GM18499 (cell line): ENCODE measurements around the gene LHX1.

Source experiments
- ATAC-seq: cut with Tn5 transposase; IDR thresholded peaks from one replicate; pipeline ENCODE4 v1.9.1; 2021; ENCODE audit warnings: moderate number of reproducible peaks; ENCODE audit not compliant: insufficient read depth, unreplicated experiment

Gene LHX1

DNA sequence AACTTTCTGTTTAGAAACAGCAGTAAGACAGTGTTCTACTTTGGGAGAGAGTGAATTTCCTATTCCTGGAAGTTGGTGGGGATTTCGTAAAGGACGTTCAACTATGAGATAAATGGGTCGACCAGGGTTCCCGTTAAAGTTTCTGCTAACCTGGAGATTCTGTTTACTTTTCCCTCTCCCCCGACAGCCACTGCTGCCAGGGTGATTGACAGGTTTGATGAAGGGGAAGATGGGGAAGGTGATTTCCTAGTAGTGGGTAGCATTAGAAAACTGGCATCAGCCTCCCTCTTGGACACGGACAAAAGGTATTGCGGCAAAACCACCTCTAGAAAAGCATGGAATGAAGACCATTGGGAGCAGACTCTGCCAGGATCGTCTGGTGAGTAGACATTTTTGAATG, 12.8 kb downstream of the LHX1 start:
- ATAC-seq = no peak

DNA sequence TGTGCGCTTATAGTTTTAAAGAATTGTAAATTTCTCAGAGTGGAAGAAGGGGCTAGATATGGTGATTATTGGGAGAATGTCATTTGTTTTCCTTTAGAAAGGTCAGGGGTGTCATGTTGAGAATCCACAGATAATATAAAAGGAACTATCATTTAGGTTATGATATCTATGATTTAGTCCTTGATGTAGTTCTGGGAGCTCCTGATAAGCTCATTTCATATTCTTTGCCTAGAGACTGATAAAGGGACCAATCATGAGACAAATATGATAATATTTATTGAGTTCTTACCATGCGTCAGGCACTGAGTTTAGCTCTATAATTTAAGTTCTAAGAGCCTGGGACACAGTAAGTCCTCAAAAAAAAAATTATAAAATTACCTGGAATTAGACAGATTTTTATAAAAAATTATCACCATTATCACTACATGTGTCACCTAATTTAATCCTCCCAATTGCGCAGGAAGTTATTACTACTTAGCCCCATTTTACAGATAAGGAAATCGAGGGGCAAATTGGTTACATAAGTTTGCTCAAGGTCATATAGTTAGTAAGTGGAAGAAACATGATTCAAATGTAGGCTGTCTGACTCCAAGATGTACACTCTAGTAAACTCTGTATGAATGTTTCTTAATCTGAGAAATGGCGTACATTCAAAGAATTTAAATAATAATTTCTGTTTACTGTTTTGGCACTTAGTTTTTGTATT, 14.0 kb downstream of the LHX1 start:
- no peak for ATAC-seq

DNA sequence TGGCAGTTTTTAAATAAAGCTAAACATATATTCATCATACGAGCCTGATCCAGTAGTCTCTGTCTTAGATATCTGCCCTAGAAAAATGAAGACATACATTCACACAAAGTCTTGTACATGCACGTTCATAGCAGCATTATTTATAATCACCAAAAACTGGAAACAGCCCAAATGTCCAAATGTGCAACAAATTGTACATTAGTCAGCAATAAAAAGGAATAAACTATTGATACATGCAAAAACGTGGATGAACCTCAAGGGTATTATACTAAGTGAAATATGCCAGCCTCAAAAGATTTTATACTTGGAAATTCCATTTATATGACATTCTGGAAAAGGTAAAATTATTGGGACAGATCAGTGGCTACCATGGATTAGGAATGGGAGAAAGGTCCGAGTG, 34.2 kb downstream of the LHX1 start:
- no peak for ATAC-seq

DNA sequence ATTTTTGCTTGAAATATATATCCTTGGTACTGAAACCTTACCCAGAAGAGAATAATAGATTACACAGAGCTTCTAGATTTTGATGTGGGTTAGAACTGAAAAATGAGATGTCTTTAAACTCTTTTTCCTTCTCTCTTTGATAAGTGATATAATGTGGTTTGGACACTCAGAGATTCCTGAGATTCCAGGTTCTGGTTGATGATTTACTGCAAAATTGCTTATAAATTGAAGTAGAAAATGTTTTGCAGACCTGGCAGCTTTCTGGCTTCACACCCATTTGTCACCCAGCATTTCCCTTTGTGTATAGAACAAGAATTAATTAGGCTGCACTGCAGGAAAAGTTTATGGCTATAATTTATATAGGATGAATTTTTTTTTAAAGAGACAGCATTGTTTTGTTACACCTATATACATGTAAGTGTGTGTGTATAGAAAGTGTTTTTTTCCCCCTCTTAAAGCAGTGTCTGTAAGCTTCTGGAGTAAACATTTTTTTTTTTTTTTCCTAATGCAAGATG, 35.0 kb downstream of the LHX1 start:
- ATAC-seq = no peak

DNA sequence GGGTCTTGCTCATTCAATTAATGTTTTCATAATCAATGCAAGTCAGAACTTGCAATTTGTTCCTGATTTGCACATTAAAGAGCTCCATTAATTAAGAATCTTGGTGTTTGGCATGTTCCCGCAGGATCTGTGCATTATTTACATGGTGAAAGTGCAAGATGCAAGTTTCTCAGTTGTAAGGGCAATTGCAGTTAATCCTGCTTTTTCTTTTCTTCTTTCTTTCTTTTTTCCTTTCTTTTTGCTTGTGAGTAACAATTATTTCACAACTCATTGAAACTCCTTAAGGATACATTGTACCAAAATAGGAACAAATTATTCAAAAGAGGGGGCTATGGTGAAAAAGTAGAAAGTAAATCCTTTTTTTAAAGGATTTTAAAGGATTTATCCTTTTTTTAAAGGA, 35.6 kb downstream of the LHX1 start:
- ATAC-seq = no peak

DNA sequence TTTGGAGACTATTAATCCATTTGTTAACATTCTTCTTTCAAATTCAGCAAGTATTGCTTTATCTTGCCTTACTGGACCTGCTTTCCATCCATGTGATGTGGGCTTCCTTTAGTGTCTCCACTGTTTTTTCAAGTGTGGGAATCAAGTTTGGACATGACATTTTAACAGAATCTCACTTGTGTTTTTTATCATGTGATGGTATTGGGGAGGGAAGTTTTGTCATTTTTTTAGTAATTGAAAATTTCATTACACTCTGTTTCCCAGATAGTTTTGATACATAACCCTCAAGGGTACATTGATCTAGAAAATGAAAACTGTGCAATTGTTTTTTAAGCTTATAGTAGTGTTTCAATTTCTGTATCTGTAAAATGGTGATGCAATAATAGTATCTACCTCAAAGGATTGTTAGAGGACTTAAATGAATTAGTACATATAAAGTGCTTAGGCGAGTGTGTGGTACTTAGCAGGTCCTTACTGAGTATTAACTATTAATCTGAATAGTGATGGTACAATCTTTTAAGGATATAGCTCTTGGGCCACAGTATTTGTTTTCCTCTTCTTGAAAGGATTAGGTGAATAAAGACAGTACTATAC, 38.7 kb downstream of the LHX1 start:
- ATAC-seq = no peak

DNA sequence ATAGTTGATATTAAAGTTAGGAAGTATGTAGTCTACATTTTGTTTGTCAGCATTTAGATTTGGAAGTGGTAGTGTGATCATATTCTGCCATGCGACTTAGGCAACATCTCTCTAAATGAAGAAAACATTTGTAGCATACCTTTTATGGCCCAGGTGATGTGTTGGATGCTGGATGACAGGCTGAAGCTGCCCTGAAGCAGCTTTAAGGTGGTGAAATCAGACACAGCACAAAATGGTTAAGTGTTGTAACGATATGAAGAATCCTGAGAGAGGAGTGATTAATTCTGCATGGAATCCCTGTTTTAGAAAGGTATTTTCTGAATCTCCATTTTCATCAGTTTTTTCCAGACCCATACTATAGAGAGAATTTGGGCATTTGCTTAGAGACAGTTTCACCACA, 39.8 kb downstream of the LHX1 start:
- no peak for ATAC-seq

DNA sequence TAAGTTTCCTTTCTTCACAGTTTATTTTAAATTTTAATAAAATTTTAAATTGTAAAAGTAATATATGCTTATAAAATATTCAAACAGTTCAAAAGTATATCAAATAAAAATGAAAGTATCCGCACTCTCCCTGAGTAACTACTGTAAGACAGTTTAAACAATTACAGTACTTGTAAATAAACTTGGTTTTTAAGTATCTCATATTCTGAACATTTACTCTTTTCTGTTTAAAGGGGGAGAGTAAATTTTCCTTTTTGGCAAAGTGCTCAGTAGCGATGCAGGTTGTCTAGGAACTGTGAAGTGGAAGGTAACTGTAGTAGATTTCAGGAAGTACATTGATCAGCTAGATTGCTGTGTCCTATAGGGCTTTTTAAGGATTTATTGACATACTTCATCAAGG, 40.3 kb downstream of the LHX1 start:
- ATAC-seq = no peak

DNA sequence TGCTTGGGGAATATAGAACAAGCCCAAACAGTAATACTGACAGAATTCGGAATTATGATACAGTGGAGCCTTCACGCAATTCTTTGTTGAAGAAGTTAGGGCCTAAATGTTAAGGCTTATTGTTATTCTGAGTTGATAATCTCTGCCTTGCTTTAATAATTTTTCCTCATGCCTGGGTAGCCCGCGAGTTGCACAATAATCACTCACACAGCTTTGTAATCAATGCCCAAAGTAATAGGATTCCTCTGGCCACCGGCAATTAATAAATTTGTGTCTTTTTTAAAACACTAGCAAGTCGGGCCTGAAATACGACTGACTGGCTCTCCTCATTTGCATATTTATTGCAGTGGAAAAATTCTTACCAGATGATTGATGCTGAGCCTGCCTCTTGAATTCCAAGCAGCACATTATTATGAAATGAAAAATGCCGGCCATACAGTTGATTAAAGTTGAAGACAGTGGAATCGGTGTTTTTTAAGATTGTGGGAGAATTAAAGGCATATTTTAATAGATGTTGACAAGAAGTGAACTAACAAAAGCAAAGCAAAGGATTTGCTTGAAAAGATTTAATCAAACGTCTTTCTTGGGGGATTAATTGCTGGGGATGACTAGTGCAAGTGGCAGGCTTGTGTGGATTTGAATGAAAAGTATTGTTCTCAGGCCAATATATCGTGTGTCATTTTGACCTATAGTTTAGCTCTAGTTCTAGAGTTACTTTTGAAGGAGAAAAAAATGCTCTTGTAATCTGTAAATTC, 41.7 kb downstream of the LHX1 start:
- no peak for ATAC-seq

DNA sequence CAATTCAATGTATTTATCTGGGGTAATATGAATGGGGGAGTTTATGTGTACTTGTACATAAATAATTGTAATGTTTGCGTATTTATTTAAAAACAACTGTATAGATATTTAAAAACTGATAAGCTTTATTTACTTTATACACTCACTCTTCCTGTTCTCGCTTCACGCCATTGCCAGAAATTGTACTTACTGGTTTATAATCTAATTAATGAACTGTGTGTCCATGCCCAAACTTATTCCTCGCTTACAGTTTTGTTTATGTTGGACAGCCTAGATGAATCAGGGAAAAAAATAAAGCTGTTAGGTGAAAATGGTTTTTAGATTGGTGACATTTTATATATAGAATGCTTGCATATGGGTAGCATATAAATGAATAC, 42.3 kb downstream of the LHX1 start:
- ATAC-seq = no peak

DNA sequence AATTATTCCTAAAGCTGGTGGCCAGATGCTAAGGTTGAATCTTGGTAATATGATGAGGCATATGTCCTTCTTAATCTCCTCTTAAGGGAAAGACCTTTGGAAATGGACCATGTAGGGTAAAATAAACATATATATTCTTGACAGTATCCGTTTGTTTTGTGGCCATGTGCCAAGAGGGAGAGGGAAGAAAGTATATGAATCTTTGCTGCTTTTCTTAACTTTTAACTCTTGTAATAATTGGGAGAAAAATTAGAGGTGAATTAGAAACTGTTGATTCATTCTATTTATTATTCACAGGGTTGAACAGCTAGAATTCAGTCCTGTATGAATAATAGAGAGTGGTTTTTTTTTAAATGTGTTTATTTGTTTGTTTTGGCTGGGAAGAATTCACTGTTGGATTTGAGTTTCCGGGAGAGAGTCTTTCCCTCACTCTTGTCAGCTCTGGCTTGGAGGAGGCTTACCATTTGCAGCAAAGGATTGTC, 43.0 kb downstream of the LHX1 start:
- ATAC-seq = no peak

DNA sequence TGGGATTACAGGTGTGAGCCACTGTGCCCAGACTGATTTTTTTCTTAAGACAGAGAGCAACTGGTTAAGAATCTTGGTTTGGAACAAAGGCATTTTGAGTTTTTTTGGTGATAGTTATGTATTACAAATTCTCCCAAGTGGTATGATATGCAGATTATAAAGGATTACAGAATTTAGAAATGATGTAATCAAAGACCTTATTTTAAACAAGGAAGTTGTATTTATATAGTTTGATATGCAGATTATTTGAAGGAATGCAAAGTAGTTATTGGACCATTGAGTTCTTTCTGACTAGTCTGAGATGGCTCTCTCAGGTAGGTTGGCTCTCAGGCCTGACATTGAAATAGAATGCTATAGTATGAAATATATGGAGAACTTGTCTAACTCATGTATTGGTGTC, 46.3 kb downstream of the LHX1 start:
- no peak for ATAC-seq

DNA sequence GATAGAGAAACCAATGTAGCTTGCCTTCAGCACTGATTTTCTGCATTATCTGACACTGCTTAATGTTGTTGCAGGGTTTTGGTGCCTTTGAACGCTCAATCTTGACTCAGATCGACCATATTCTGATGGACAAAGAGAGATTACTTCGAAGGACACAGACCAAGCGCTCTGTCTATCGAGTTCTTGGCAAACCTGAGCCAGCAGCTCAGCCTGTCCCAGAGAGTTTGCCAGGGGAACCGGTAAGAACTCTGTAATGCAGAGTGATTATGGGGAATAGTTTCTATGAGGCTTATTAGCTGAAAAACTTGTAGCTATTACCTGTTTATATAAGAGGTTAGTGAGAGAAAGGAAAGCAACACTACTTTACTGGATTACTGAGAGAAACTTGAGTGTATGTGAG, 51.9 kb downstream of the LHX1 start:
- no peak for ATAC-seq

DNA sequence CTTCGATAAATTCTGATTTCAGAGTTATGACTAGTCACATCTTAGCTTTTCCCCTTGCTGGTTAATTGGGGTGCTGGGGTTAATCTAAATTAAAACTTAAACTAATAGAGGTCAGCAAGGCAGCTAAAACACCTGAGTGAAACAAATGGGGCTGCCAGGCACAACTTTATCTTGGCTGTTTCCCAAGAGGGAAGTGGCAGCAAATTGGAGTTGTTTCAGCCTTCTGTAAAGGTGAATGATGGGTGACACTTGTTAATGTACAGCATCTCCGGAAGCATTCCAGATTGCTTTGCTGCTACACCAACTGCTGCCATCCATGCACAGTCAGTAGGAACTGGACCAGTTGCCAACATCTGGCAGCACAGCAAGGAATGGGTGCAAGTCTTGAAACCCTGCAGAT, 55.4 kb downstream of the LHX1 start:
- no peak for ATAC-seq

DNA sequence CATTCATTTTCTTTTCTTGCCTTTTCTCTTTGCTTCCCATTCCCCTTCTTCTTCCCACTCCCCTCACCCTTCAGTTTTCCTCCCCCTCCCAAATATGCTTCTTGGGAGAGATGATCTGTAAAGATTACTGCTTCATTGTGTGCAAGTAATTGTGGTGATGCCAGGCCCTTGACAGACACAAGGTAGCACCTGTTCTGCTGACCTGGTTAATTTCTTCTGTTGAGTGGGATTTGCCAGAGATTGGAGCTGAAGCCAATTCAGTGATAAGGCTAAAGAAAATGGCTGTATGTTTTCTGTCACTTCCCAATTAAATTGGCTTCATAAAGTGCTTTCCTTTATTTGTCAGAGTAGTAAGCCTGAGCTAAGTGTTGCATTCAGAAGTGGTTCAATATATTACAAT, 56.0 kb downstream of the LHX1 start:
- no peak for ATAC-seq
